Tibial nerve (tissue), 4 donors: ENCODE measurements around the gene GPR119.

Source experiments
- EP300 ChIP-seq, 2 donors: sonication (generic); formaldehyde crosslinking; IDR thresholded peaks; one replicate each; pipeline ENCODE4 v1.6.1; 2017; ENCODE audit warnings: antibody characterized with exemption in 2 of 2, mild to moderate bottlenecking in 1 of 2
- TF ChIP-seq, protein P1 (sequence below), 5 experiments: fragments of 200-600 bp in 3 of 5; fragments of 450-650 bp in 2 of 5; sonication (generic) in 3 of 5; IDR thresholded peaks; one replicate each; pipeline ENCODE4 v1.5.1; 2016 to 2019; ENCODE audit warnings: antibody characterized with exemption in 5 of 5, mild to moderate bottlenecking in 3 of 5, moderate library complexity in 2 of 5

DNA sequence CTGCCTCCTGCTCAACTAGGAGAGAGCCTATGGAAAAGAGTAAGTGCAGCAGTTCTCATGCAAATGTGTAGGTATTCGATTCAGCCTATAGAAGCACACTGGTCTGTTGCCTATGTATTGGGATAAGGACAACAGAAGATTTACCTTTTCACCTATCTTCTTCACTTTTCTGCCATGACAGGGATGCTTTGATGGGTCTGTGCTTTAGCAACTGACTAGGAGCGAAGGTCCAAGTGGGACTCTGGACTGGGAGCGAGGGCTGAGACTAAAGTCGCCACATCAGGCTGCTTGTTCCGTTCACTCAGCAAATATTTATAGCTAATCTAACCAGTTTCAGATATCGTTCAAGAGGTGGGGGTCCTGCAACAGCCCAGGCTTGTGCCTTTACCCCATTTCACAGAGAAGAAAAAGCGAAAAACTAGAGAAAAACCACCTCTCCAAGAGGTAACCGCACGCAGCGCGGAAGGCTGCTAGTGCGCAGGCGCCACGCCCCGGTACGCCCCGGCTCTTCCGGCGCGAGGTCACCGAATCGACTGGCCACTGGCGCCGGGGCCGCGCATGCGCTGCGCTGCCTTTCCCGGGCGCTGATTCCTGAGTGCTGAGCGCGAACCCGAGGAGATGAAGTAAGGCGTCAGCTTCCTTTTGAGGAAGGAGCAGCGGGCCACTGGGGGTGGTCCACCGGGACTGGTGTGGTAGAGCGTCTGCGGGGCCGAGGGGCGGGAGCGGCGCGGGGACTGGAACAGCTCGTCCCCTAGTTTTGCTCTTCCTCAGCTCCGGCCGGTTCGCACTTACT lies 16.1 kb upstream of the GPR119 start, which contains the start of gene RBMX2:
- TF ChIP-seq, protein P1, sequence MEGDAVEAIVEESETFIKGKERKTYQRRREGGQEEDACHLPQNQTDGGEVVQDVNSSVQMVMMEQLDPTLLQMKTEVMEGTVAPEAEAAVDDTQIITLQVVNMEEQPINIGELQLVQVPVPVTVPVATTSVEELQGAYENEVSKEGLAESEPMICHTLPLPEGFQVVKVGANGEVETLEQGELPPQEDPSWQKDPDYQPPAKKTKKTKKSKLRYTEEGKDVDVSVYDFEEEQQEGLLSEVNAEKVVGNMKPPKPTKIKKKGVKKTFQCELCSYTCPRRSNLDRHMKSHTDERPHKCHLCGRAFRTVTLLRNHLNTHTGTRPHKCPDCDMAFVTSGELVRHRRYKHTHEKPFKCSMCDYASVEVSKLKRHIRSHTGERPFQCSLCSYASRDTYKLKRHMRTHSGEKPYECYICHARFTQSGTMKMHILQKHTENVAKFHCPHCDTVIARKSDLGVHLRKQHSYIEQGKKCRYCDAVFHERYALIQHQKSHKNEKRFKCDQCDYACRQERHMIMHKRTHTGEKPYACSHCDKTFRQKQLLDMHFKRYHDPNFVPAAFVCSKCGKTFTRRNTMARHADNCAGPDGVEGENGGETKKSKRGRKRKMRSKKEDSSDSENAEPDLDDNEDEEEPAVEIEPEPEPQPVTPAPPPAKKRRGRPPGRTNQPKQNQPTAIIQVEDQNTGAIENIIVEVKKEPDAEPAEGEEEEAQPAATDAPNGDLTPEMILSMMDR (IDR thresholded peaks at IDR 0.05), result no peak
- peak; percentile 29 to 93 for TF ChIP-seq EP300 (IDR thresholded peaks at IDR 0.05)
